ENCODE data around the gene ARID1B. TPM values are rescaled to one million over a fixed set of nuclear protein-coding genes. Genes with fewer than 3 reads are reported as not detected.

ARID1B gene
- total RNA-seq, 1 experiment from 2014 or later = 35.6 TPM

DNA sequence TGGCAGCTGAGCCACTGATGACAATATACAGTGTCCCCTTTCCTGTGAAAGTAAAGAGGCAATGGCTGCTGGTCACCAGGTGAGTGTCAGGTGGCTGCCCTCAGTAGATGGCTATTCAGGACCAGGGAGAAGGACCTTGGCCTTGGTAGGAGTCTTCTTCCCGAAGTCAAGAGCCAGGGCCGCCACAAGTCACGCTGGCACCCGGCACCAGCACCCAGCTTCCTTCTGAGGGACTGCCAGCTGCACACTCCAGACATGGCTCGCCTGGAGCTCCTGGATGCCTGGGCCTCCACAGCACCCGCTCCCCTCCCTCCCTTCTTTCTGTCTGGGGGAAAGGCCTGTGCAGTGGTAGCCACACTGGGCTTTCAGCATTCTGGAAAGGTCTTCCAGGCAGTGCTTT is 419.2 kb downstream of the ARID1B start:
- DNase-seq (ENCODE audit: low read depth, low spot score) (no peak), ATAC-seq (no peak)
- ChIA-PET CTCF (no interaction called here), POLR2A (no interaction called here), RAD21 (ENCODE audit: low non-redundant PET in 1 of 2, low total read pairs in 2 of 2, uncharacterized antibody in 2 of 2, unreplicated experiment in 2 of 2) (no interaction called here)
- Histone ChIP-seq H2AFZ (ENCODE audit: low read depth, low read length, poor library complexity, severe bottlenecking) (no peak overlapping the region), H3K4me3 (replicated peaks in 1 of 2; ENCODE audit: low read depth in 1 of 2, low read length in 2 of 2) (no peak overlapping the region), H3K27ac (ENCODE audit: low read depth, low read length) (no peak overlapping the region), H3K79me2 (ENCODE audit: insufficient read depth, low read length) (no peaks in the 10 kb centered on the region), H3K9me2 (ENCODE audit: insufficient read depth) (no peaks in the 10 kb centered on the region), H3K4me1 (ENCODE audit: control insufficient read depth in 1 of 2, insufficient read depth in 2 of 2, low read length in 2 of 2) (peaks cover 0 to 3% of the 10 kb centered on the region in 2 experiments; a peak in 1 of 4 replicates), H3K27me3 (ENCODE audit: insufficient read depth, low read length) (no peaks in the 10 kb centered on the region), H3K36me3 (ENCODE audit: control insufficient read depth in 1 of 2, insufficient read depth in 2 of 2, low read length in 2 of 2) (no peaks in the 10 kb centered on the region; a peak in 1 of 4 replicates), H3K4me2 (ENCODE audit: low read length) (no peak overlapping the region), H3K9ac (ENCODE audit: low read length) (no peak overlapping the region), H4K20me1 (ENCODE audit: insufficient read depth) (no peaks in the 10 kb centered on the region), H3K9me3 (ENCODE audit: control insufficient read depth in 1 of 2, insufficient read depth in 1 of 2, low read depth in 1 of 2, low read length in 2 of 2) (no peaks in the 10 kb centered on the region)
- TF ChIP-seq, protein P1, sequence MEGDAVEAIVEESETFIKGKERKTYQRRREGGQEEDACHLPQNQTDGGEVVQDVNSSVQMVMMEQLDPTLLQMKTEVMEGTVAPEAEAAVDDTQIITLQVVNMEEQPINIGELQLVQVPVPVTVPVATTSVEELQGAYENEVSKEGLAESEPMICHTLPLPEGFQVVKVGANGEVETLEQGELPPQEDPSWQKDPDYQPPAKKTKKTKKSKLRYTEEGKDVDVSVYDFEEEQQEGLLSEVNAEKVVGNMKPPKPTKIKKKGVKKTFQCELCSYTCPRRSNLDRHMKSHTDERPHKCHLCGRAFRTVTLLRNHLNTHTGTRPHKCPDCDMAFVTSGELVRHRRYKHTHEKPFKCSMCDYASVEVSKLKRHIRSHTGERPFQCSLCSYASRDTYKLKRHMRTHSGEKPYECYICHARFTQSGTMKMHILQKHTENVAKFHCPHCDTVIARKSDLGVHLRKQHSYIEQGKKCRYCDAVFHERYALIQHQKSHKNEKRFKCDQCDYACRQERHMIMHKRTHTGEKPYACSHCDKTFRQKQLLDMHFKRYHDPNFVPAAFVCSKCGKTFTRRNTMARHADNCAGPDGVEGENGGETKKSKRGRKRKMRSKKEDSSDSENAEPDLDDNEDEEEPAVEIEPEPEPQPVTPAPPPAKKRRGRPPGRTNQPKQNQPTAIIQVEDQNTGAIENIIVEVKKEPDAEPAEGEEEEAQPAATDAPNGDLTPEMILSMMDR (IDR thresholded peaks at IDR 0.05 in 2 of 3, conservative IDR thresholded peaks at IDR 0.05 in 1 of 3; ENCODE audit: borderline replicate concordance in 1 of 3, insufficient read depth in 1 of 3, low read depth in 2 of 3, low read length in 2 of 3) = no peak
- no peak for TF ChIP-seq ZFX (IDR thresholded peaks at IDR 0.05)
- TF ChIP-seq CEBPB (IDR thresholded peaks at IDR 0.05; ENCODE audit: low read depth) = no peak
- TF ChIP-seq, protein P2, sequence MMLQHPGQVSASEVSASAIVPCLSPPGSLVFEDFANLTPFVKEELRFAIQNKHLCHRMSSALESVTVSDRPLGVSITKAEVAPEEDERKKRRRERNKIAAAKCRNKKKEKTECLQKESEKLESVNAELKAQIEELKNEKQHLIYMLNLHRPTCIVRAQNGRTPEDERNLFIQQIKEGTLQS (IDR thresholded peaks at IDR 0.05) = no peak
- no peak for TF ChIP-seq TCF7L2 (IDR thresholded peaks at IDR 0.05; ENCODE audit: borderline replicate concordance, extremely low read depth, insufficient read depth, insufficient read length)
- TF ChIP-seq SP1 (IDR thresholded peaks at IDR 0.05; ENCODE audit: low read depth) = no peak
- no peak for TF ChIP-seq POLR2A (IDR thresholded peaks at IDR 0.05; ENCODE audit: borderline replicate concordance, extremely low read depth, insufficient read depth, insufficient read length)
- TF ChIP-seq EGR1 (IDR thresholded peaks at IDR 0.05; ENCODE audit: low read depth) = no peak
- TF ChIP-seq YY1 (IDR thresholded peaks at IDR 0.05; ENCODE audit: extremely low read depth, insufficient replicate concordance, low read depth, low read length) = no peak
- no peak for TF ChIP-seq RAD21 (IDR thresholded peaks at IDR 0.05; ENCODE audit: low read depth)
- no peak for TF ChIP-seq EZH2 (IDR thresholded peaks at IDR 0.05)
- intact Hi-C loops (cut with micrococcal nuclease) = no loop called here
- BruUV-seq (replicated peaks) = no TSS peak
